Uterus (tissue), 4 donors: ENCODE data around the gene ZSWIM5. TPM values are rescaled to one million over a fixed set of nuclear protein-coding genes. Genes with fewer than 3 reads are reported as not detected.

Experiments used
- DNase-seq, 2 donors: peaks; one replicate each; pipeline ENCODE4 v3.0.0-alpha.2; 2019 to 2020
- H3K27ac ChIP-seq, 2 donors: fragments of 200-600 bp; sonication (generic); 1 replicate in 1 of 2; 2 replicates in 1 of 2; pipeline ENCODE4 v1.5.1; 2016 to 2018
- H3K27me3 ChIP-seq, 2 donors: fragments of 200-600 bp; sonication (generic); one replicate each; pipeline ENCODE4 v1.5.1; 2018 to 2019; ENCODE audit warnings: control low read depth in 1 of 2
- H3K36me3 ChIP-seq, 2 donors: fragments of 200-600 bp; sonication (generic); one replicate each; pipeline ENCODE4 v1.5.1; 2019; ENCODE audit warnings: control low read depth in 1 of 2
- H3K4me1 ChIP-seq, 2 donors: fragments of 200-600 bp; sonication (generic); one replicate each; pipeline ENCODE4 v1.5.1; 2018 to 2019; ENCODE audit warnings: control low read depth in 1 of 2
- H3K4me3 ChIP-seq, 2 donors: fragments of 200-600 bp; sonication (generic); 1 replicate in 1 of 2; 2 replicates in 1 of 2; pipeline ENCODE4 v1.5.1; 2018 to 2019; ENCODE audit warnings: mild to moderate bottlenecking in 1 of 2
- H3K9me3 ChIP-seq, 2 donors: fragments of 200-600 bp; sonication (generic); one replicate each; pipeline ENCODE4 v1.5.1; 2019; ENCODE audit warnings: control low read depth in 1 of 2
- CTCF ChIP-seq, 4 experiments: fragments of 200-600 bp in 2 of 4; fragments of 450-650 bp in 2 of 4; sonication (generic) in 2 of 4; IDR thresholded peaks; one replicate each; pipeline ENCODE4 v1.5.1; 2016 to 2019; ENCODE audit warnings: antibody characterized with exemption in 4 of 4, mild to moderate bottlenecking in 2 of 4, moderate library complexity in 1 of 4
- POLR2A ChIP-seq, 2 donors: fragments of 450-650 bp; IDR thresholded peaks; one replicate each; pipeline ENCODE4 v1.6.1; 2016; ENCODE audit warnings: antibody characterized with exemption in 2 of 2, mild to moderate bottlenecking in 1 of 2, moderate library complexity in 1 of 2
- intact Hi-C: fragments of 100-400 bp; cut with DNase I; formaldehyde crosslinking; loops from one replicate; pipeline ENCODE4 v1.15.1; 2023; ENCODE audit warnings: low total_unique reads
- total RNA-seq, 4 donors: library from RNA; depleted of rRNA in 3 of 4; stranded (reverse); fragments of >200 nt in 3 of 4; gene quantifications; one replicate each; pipeline versions ENCODE4 v1.1.0 to v1.2.4, GENCODE V29; 2014 to 2023
- donor health status: DM: yes; HTN: yes; CAD: no.

Gene ZSWIM5
- total RNA-seq, 4 donors from 2014 or later, result 1.5 to 6.6 (median 3.6) TPM

GRCh38 chr1:45051005-45051772 lies 155.2 kb downstream of the ZSWIM5 start:
- Histone ChIP-seq H3K9me3 (no peaks in the 10 kb centered on the region), H3K4me1 (no peaks in the 10 kb centered on the region), H3K27me3 (no peaks in the 10 kb centered on the region), H3K27ac (no peak overlapping the region), H3K36me3 (no peaks in the 10 kb centered on the region), H3K4me3 (no peak overlapping the region)
- intact Hi-C loops, result no loop called here
- TF ChIP-seq POLR2A (IDR thresholded peaks at IDR 0.05), result no peak
- TF ChIP-seq CTCF (IDR thresholded peaks at IDR 0.05), result no peak
- no peak for DNase-seq

DNA sequence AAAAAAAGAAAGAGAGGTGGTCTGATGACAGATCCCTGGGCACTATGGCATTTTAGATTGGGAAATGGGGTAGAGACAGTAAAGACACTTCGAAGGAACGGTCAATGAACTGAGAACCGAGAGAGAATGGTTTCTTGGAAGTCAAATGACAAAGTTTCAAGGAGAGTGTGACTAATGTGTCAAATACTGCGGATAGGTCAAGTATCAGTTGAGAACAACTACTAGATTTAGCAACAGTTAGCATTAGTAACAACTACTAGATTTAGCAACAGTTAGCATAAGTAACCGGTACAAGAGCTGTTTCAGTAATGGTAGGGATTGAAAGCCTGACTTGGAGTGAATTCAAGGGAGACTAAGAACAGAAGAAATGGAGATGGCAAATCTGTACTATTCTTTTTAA lies 159.4 kb downstream of the ZSWIM5 start:
- H3K36me3 ChIP-seq, result no peaks in the 10 kb centered on the region
- H3K4me3 ChIP-seq, result no peak overlapping the region
- intact Hi-C loops, result no loop called here
- DNase-seq, result no peak
- no peaks in the 10 kb centered on the region for H3K27me3 ChIP-seq
- no peak overlapping the region for H3K27ac ChIP-seq
- H3K4me1 ChIP-seq, result no peaks in the 10 kb centered on the region
- H3K9me3 ChIP-seq, result no peaks in the 10 kb centered on the region
- TF ChIP-seq CTCF (IDR thresholded peaks at IDR 0.05) (no peak), POLR2A (IDR thresholded peaks at IDR 0.05) (no peak)

GRCh38 chr1:45044916-45045315 lies 161.5 kb downstream of the ZSWIM5 start:
- TF ChIP-seq POLR2A (IDR thresholded peaks at IDR 0.05) (no peak), CTCF (IDR thresholded peaks at IDR 0.05) (no peak)
- intact Hi-C loops, result no loop called here
- H3K4me1 ChIP-seq, result no peaks in the 10 kb centered on the region
- H3K27ac ChIP-seq, result no peak overlapping the region
- no peak overlapping the region for H3K4me3 ChIP-seq
- H3K36me3 ChIP-seq, result no peaks in the 10 kb centered on the region
- H3K27me3 ChIP-seq, result no peaks in the 10 kb centered on the region
- H3K9me3 ChIP-seq, result no peaks in the 10 kb centered on the region
- no peak for DNase-seq

GRCh38 chr1:45043094-45043493 lies 163.3 kb downstream of the ZSWIM5 start:
- H3K4me1 ChIP-seq, result no peaks in the 10 kb centered on the region
- no peak for DNase-seq
- intact Hi-C loops, result no loop called here
- H3K27me3 ChIP-seq, result no peaks in the 10 kb centered on the region
- TF ChIP-seq POLR2A (IDR thresholded peaks at IDR 0.05) (no peak), CTCF (IDR thresholded peaks at IDR 0.05) (no peak)
- H3K4me3 ChIP-seq, result no peak overlapping the region
- H3K27ac ChIP-seq, result no peak overlapping the region
- H3K36me3 ChIP-seq, result no peaks in the 10 kb centered on the region
- no peaks in the 10 kb centered on the region for H3K9me3 ChIP-seq

DNA sequence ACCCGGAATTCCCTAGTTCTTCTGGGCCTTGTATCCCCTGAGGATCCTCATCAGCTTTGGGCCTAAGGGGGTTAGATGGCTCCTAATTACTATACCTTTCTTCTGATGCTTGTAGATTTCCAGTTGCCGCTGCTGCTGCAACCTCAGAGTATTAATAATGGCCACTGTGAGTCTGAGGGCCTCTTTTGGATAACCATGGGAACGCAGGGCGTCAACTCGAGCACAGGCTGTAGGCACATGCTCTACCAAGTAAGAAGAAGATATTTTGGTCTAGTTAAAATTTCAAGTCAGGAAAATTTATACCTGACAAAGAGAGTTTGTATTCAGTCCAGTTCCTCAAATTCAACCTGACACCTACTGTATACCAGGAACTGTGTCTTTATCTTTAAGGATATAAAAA lies 166.1 kb downstream of the ZSWIM5 start:
- Histone ChIP-seq H3K27me3 (no peaks in the 10 kb centered on the region), H3K36me3 (no peaks in the 10 kb centered on the region), H3K4me3 (no peak overlapping the region), H3K9me3 (no peaks in the 10 kb centered on the region), H3K4me1 (no peaks in the 10 kb centered on the region), H3K27ac (no peak overlapping the region)
- no peak for DNase-seq
- TF ChIP-seq CTCF (IDR thresholded peaks at IDR 0.05), result no peak
- no peak for TF ChIP-seq POLR2A (IDR thresholded peaks at IDR 0.05)
- intact Hi-C loops, result no loop called here
